EH (cell line): ENCODE measurements around the gene PGM1.
"Not testable (repeated sequence)": the region's sequence is repeated elsewhere in the genome, so short reads cannot be mapped to it uniquely, and the experiment has no call there.

ENCODE experiments used
- DNase-seq: peaks from one replicate; pipeline ENCODE4 v3.0.0-alpha.2; 2015; ENCODE audit warnings: low read depth

The PGM1 gene

GRCh38 chr1:63593303-63593885 is at the start of gene PGM1:
PGM1 (plus strand) TSS chr1:63593411; CDS start chr1:63593489, 78 bp downstream.
- DNase-seq, result peak; percentile 86

GRCh38 chr1:63545780-63546179 is 47.4 kb upstream of the PGM1 start:
- peak; percentile 42 for DNase-seq

GRCh38 chr1:63547621-63548294 is 45.5 kb upstream of the PGM1 start:
- no peak for DNase-seq

GRCh38 chr1:63548303-63548702 is 44.9 kb upstream of the PGM1 start:
- no peak for DNase-seq

- DNase-seq, result no peak
Measured at GRCh38 chr1:63548877-63549276, 44.3 kb upstream of the PGM1 start.

GRCh38 chr1:63555480-63555879 is 37.7 kb upstream of the PGM1 start:
- DNase-seq, result no peak

- peak; percentile 46 for DNase-seq
Measured at GRCh38 chr1:63557365-63557987, 35.7 kb upstream of the PGM1 start.

- no peak for DNase-seq
Measured at GRCh38 chr1:63559357-63559756, 33.9 kb upstream of the PGM1 start.

- DNase-seq, result no peak
Measured at GRCh38 chr1:63563745-63564144, 29.5 kb upstream of the PGM1 start.

GRCh38 chr1:63569068-63569467 is 24.1 kb upstream of the PGM1 start:
- no peak for DNase-seq

GRCh38 chr1:63569640-63570316 is 23.4 kb upstream of the PGM1 start:
- DNase-seq, result no peak

- DNase-seq, result not testable (repeated sequence)
Measured at GRCh38 chr1:63572686-63573085, 20.5 kb upstream of the PGM1 start.

GRCh38 chr1:63574203-63574796 is 18.9 kb upstream of the PGM1 start:
- not testable (repeated sequence) for DNase-seq

- DNase-seq, result peak; percentile 38
Measured at GRCh38 chr1:63575340-63575826, 17.8 kb upstream of the PGM1 start.

GRCh38 chr1:63586326-63586725 is 6.9 kb upstream of the PGM1 start:
- not testable (repeated sequence) for DNase-seq

GRCh38 chr1:63590166-63590560 is 3.0 kb upstream of the PGM1 start:
- DNase-seq, result peak; percentile 12

GRCh38 chr1:63592536-63593302 is 492 bp upstream of the PGM1 start:
- peak; percentile 3 for DNase-seq

- peak; percentile 46 for DNase-seq
Measured at GRCh38 chr1:63593886-63594605, 835 bp downstream of the PGM1 start.

GRCh38 chr1:63595435-63595834 is 2.2 kb downstream of the PGM1 start:
- DNase-seq, result no peak

- no peak for DNase-seq
Measured at GRCh38 chr1:63599799-63600198, 6.6 kb downstream of the PGM1 start.

- no peak for DNase-seq
Measured at GRCh38 chr1:63600248-63600647, 7.0 kb downstream of the PGM1 start.
